ENCODE results near the gene HNRNPK.

Gene HNRNPK

DNA sequence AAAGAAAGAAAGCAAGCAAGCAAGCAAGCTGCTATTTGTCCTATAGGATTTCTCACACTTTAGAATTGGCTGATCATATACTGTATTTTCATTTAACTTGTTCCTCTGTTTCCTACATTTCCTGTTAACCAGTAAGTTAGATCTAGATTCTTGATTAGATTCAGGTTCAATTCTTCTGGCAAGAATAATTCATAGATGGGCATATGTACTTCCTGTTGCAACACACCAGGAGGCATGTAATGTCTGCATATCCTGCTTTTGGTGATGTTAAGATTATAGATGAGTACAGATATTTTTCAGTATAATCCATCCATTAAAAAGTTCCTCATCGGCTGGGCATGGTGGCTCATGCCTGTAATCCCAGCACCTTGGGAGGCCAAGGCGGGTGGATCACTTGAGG, 48.0 kb downstream of the HNRNPK start:
- no peak for DNase-seq

DNA sequence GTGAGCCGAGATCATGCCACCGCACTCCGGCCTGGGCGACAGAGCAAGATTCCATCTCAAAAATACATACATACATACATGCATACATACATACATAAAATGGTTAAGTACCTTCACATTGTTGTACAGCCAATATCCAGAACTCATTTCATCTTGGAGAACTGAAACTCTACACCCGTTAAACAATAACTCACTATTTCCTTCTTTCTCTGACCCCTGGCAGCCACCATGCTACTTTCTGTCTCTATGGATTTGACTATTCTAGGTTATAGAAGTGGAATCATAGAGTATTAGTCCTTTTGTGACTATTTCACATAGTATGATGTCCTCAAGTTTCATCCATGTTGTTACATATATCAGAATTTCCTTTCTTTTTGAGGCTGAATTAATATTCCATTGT, 49.1 kb downstream of the HNRNPK start:
- DNase-seq, result no peak

DNA sequence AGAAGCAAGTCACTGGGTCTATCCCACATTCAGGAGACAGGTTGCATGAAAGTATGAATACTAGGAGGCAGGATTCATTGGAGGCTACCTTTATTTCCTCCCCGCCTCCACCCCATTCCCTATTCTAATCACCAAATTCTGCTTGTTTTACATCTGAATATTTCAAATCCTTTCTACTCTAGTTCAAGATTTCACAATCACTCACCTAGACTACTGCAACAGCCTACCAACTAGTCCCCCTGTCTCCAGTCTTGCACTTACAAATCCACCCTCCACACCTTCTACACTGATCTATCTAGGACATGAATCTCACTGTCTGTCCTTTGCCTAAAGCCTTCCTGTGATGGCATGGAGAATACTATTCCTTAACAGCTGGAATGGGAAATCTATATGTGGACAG, 52.4 kb downstream of the HNRNPK start:
- DNase-seq, result no peak

DNA sequence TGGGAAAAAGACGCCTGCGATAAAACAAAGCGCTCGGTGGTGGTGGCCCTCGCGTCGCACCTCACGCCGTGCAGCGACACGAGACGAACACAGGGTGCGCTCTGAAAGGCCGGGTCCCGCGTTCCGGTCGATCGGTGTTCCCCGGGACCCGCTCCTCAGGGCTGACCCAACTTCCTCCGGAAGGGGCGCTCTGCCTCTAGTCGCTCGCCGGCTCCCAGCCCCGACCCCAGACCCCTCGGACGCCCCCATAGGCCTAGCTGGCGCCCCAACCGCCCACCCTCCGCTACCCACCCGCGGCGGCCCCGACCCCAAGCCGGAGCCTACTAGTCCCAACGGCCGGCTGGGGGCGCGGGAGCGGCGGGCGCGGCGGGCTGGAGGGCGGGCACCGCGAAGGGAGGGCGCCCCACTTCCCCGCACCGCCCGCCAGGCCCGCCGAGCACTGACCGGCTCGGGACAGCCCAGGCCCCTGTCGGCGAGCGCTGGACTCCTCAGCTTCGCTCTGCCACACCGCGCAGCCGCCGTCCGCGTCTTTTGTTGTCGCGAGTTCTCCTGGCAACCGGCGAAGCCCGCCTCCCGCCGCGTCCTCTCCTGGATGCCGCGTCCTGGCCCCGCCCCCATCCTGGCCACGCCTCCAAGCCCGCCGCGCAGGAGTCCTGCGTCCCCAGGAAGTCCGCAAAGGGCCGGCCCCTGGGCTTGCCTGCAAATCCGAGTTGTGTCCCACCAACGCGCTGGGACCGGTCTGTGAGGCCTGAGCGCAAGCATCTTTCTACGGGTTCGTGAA, 58.9 kb downstream of the HNRNPK start, which contains the start of gene KIF27:
KIF27 (minus strand) TSS at position 506 of the 781 bp plus-strand sequence. CDS start 5,841 bp downstream, outside the sequence.
- DNase-seq, result peak; percentile 83

DNA sequence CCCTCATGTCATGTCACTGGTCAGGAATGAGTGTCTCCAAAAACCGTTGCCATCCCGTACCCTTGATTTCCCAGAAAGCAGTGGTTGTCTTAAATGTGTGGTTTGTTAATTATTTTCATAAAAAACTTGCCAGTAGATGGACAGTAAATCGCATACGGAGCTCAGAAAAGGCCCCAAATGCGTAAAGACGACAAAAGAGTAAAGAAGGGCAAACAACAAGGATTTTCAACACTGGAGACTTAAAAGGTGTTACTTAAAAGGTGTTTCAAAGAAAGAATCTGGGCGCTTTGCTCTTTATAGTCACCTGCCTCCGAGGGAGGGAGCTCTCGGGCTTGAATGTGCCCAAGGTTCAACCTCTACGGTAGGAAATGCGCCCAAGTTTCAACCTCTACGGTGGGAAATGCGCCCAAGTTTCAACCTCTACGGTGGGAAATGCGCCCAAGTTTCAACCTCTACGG, 59.5 kb downstream of the HNRNPK start:
- DNase-seq, result no peak

DNA sequence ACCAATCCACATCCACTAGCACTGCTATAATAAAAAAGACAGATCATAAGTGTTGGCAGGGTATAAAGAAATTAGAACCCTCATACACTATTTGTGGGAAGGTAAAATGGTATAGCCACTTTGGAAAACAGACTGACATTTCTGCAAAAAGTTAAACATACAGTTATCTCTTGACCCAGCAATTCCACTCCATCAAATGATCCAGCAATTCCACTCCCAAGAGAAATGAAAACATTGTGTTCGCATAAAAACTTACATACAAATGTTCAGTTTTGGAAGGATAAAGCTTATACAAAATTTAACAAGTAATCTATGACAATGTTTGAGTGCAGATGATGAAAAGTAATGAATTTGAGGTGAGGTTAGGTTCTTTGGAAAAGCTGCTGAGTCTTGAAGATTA, 60.9 kb downstream of the HNRNPK start:
- no peak for DNase-seq

All from NCI-H446 treated with DMSO at 0.1 percent for 48 hours (cell line).